ENCODE data around the gene NET1.
A peak's percentile ranks its signal among the peaks of the same experiment; 100 is the strongest.
"Not testable (repeated sequence)": the region's sequence is repeated elsewhere in the genome, so short reads cannot be mapped to it uniquely, and the experiment has no call there.

Gene NET1, protein sequence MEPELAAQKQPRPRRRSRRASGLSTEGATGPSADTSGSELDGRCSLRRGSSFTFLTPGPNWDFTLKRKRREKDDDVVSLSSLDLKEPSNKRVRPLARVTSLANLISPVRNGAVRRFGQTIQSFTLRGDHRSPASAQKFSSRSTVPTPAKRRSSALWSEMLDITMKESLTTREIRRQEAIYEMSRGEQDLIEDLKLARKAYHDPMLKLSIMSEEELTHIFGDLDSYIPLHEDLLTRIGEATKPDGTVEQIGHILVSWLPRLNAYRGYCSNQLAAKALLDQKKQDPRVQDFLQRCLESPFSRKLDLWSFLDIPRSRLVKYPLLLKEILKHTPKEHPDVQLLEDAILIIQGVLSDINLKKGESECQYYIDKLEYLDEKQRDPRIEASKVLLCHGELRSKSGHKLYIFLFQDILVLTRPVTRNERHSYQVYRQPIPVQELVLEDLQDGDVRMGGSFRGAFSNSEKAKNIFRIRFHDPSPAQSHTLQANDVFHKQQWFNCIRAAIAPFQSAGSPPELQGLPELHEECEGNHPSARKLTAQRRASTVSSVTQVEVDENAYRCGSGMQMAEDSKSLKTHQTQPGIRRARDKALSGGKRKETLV

DNA sequence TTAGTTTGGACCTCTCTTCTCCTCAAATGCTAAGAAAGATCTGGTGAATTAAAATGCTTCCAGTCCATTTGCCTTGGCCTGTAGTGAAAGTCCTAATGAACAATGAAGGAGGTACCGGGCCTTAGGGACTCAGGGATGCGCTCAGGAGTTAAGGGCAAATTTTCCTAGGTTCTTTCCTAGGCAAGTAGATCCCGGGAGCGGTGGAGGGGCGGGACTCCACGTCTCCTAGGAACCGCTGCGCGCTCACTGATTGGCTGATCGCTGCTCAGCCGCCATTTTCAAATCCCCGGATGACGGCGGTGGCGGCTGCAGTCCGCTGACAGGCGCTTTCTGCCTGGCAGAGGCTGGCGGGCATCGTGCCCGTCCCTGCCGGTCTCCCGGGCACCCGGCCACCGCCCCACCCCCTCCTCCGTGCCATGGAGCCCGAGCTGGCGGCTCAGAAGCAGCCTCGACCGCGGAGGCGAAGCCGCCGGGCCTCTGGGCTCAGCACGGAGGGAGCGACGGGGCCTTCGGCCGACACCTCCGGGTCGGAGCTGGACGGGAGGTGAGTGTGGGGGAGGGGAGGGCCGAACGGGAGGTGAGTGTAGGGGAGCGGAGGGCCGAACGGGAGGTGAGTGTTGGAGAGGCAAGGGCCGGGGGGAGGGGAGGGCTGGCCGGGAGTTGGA is at the start of gene NET1:
TSS of gene NET1 (plus strand) at position 281 of the 665 bp plus-strand sequence. CDS start at position 417, 136 bp downstream.
- peak; percentile 35 to 60 for DNase-seq

DNA sequence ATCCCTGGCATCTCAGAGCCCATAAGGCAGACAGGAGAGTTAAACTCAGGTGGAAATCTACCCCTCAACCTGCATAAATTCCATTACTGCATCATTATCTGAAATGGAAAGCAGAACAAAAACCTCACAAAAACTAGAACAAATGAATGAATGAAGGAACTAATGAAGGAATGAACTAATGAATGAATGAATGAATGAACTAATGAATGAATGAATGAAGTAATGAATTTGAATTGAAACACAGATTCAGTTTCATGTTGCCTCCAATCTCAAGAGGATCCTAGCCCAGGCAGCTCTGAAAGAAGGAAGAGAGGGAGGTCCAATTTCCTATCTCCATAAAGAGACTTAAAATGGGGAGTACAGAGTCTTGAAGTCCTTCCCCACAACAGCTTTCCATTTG is 49.5 kb upstream of the NET1 start:
- DNase-seq: no peak

DNA sequence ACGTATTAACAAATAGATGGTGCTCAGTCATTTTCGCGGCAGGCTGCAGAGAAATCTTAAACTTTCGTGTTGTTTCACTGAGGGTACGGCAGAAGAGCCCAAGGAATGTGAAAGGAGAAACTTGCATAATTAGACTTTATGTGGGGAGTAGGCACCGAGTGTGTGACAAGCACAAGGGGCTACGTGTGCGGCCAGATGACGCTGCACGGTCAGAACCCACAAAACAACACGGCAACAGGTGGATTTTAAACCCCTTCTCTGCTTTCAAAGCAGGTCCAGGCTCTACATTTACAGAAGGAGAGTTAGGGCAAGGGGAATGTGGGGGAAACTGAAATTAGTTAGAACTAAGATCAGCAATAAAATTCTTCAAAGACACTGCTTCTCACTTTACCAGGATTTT is 48.0 kb upstream of the NET1 start:
- DNase-seq: no peak

DNA sequence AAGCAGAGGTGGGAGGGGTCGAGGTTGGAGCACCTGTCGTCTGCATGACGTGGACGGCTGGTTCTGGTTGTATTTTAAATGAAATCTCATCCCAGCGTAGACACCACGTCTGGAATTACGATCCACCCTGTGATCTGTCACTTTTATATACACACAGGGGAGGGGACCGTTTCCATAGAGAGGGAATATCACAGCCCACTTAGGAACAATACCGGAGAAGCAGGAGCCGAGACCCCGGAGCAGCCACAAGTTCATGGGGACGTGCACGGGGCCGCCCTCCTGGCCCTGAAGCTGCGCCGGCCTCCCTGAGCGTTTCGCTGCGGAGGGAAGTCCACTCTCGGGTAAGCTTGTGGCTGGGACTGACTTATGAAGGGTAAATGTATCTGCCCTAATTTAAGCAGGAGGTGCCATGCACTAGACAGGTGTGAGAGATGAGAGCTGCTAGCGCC is 47.4 kb upstream of the NET1 start, which contains the start of gene UCN3:
TSS of gene UCN3 (plus strand) at position 77 of the 449 bp plus-strand sequence. CDS start 8,755 bp downstream, outside the sequence.
- DNase-seq: no peak

DNA sequence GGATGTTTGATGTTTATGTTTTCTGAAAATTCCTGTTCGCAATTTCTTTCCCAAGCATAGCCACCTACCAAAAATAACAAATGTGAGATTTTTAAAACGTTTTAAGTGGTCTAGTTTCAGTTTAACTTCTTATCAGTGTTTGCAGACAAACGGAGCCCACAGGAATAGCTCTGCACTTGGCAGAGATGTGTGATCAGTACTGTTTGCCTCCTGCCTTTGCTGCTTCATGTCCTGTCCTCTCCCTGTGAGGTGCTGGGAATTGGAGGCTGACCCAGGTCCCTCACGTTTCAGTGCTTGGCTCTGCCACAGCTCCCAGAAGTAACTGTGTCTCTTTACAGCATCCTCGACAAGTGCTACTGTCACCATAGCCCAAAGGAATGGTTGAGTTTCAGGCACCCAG is 46.4 kb upstream of the NET1 start:
- no peak for DNase-seq

DNA sequence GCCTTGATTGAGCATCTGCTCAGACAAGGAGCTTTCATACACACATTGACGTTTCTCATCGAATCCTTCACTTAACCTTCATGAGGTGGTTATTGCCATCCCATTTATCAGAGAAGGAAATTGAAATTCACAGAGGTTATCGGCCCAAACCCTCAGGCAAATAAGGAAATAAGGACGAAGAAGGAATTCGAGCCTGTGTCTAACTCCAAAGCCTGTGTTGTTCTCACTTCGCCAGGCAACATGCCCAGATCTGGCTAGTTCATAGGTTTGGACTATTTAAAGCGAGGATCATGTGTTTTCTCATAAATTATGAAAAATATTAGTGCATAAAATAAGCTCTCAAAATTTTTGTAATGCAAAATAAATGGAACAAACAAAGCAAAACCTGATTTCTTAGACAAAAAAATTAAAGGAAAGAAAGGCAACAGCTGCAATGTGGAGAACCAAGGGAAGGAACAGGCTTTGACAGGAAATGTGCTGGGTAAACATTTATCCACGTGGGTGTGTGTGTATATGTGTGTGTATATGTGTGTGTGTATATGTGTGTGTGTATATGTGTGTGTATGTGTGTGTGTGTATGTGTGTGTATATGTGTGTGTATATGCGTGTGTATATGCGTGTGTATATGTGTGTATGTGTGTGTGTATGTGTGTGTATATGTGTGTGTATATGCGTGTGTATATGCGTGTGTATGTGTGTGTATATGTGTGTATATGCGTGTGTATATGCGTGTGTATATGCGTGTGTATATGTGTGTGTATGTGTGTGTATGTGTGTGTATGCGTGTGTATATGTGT is 42.8 kb upstream of the NET1 start:
- DNase-seq: no peak

DNA sequence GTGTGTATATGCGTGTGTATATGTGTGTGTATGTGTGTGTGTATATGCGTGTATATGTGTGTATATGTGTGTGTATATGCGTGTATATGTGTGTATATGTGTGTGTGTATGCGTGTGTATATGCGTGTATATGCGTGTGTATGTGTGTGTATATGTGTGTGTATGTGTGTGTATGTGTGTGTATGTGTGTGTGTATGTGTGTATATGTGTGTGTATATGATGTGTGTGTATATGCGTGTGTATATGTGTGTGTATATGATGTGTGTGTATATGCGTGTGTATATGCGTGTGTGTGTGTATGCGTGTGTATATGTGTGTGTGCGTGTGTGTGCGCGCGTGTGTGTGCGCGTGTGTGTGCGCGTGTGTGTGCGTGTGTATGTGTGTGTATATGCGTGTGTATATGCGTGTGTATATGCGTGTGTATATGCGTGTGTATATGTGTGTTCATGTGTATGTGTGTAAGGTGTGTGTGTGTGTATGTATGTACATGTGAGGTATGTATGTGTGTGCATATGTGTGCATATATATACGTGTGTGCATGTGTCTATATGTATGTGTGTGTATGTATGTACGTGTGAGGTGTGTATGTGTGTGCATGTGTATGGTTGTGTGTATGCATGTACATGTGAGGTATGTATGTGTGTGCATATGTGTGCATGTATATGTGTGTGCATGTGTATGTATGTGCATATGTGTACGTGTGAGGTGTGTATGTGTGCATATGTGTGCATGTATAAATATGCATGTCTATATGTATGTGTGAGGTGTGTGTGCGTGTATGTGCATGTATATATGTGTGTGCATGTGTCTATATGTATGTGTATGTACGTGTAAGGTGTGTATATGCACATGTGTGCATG is 41.6 kb upstream of the NET1 start:
- DNase-seq: no peak

DNA sequence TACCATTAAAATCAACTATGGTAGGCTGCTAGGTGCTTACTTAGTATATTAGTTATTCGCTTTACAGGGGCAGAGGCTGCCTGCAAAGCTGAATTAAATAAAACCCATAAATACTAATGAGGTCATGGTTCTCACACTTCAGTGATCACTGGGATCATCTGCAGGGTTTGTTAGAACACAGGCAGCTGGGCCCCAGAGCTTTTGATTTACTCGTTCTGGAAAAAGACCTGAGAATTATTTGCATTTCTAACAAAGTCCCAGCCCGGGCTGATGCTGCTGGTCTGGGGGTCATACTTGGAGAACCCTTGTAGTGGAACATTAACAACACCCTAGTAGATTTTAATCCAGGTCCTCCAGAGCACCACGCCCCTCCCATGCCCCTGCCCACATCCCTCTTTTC is 39.0 kb upstream of the NET1 start:
- DNase-seq: no peak

DNA sequence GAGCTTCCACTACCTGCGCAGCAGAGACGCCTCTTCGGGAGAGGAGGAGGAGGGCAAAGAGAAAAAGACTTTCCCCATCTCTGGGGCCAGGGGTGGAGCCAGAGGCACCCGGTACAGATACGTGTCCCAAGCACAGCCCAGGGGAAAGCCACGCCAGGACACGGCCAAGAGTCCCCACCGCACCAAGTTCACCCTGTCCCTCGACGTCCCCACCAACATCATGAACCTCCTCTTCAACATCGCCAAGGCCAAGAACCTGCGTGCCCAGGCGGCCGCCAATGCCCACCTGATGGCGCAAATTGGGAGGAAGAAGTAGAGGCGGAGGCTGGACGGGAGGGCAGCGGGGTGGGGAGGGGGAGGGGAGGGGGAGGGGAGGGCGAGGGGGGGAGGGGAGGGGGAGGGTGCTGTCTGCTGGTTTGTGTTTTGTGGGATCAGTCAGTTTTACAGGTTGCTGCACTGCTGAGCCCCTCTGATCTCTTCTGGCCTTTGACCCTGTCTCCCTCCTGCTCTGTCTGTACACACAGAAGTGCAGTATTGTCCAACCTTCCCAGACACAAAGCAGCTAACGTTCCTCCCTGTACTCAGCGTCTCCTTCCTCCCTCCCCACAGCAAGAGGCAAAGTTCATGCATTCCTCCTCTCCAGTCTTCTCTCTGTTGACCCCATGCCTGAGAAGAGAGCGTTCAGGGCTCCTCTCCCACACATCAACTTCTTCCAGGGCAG is 38.3 kb upstream of the NET1 start:
- no peak for DNase-seq

DNA sequence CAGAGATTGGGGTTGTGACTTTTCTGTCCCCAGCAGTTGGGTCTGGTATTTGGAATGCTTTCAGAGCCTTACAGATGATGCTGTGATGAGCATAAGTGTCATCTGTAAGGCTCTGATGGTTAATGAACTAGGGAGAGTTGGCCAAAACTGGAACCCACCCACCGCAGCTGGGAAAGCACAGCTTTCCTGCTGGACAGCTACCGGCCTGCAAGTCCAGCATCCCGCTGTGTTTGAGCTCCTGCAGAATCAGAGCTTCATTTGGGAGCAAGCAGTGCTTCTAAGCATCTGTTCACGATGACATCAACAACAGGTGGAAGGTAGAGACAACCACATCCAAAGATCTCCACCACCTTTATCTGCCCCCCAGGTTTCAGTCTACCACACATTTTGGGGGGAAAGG is 35.9 kb upstream of the NET1 start:
- DNase-seq: no peak

DNA sequence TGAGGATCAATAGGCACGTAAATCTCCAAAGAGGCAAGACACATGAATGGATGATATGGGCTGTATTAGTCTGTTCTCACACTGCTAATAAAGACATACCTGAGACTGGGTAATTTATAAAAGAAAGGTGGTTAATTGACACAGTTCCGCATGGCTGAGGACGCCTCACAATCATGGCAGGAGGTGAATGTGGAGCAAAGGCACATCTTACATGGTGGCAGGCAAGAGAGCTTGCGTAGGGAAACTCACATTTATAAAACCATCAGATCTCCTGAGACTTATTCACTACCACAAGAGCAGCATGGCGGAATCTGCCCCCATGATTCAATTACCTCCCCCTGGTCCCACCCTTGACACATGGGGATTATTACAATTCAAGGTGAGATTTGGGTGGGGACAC is 33.2 kb upstream of the NET1 start:
- DNase-seq: not testable (repeated sequence)

DNA sequence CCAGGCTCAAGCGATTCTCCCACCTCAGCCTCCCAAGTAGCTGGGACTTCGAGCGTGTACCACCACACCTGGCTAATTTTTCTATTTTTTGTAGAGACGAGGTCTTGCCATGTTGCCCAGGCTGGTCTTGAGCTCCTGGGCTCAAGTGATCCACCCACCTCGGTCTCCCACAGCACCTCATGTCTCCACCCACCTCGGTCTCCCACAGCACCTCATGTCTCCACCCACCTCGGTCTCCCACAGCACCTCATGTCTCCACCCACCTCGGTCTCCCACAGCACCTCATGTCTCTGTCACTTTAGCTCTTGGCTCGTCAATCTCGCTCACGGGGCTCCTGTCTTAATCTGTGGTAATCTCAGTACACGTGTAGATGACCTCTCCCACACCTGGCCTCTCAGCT is 32.0 kb upstream of the NET1 start:
- DNase-seq: not testable (repeated sequence)

DNA sequence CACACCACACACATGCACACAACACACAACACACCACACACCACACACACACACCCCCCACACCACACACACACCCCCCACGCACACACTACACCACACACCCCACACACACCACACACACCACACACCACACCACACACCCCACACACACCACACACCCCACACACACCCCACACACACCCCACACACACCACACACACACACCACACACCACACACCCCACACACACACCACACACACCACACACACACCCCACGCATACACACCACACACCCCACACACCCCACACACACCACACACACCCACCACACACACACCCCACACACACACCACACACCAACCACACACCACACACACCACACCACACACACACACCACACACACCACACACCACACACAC is 31.2 kb upstream of the NET1 start:
- no peak for DNase-seq

DNA sequence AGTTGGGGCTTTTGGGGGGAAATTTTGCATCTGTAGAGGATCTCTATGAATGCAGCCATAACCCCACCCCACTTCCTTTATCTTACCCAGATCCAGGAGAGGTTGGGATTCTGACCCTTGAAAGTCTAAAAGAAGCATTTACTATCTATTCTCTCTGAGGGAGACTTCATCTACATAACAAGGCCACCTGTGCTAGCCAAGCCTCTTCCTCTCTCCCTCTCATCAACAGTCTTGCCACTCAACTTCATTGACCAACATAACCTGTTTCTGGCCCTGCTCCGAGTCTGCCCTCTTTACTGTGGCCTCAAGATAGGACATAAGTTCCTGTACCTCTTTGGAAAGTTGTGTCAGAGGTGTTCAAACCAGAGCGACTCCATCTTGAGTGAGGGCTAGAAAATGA is 27.1 kb upstream of the NET1 start:
- DNase-seq: no peak

DNA sequence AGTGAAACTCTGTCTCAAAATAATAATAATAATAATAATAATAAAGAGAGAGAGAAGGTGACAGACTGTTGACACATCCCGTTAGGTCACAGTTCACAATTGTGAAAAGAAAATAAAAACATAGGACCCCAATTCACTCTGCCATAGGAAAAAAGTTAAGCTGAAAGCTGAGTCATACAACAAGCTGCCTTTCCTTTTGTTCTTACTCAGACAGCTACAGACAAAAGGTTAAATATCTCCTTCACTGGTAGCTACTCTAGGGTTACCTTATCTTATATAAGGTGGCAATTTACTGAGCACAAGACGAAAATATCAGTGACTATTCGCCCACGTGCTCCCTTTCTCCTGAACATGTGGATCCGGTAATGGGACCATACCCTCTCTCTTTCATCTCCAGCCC is 25.2 kb upstream of the NET1 start:
- no peak for DNase-seq

DNA sequence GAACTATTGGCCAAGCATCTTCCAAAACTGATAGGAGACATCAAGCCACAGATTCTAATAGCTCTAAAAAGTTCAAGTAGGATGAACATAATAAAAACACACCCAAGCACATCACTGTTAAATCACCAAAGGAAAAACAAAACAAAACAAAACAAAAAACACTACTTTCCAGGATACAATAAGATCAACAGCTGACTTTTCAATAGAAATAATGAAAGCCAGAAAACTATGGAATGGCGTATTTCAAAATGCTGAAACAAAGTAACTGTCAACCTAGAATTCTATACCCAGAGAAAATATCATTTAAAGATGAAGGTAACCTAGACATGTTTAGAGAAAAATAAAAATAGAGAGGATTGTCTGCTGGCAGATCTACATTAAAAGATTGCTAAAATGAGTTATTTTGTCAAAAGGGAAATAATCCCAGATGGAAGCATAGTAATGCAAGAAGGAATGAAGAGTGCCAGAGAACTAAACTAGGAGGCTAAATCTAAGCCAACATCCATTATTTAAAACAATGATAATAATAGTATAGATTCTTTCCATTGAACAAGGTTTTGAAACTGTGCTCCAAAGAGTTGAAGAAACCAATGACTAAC is 21.7 kb upstream of the NET1 start:
- DNase-seq: no peak

DNA sequence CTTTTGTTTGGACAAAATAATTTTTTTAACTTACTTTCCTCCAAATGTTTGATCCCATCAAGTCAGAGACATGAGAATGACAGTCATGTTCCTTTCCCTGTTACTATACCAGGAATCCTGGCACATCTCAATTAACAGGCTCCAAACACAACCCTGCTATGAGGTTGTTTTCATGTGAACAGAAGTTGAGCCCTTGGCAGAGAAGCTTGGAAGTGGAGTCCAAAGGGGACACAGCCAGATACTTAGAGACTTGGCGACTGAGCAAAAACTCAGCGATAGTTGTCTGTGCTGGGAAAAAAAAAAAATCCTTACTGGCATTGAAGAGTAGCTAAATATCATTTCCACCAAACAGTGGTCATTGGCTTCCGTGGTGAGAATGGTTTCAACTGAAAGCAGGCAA is 20.6 kb upstream of the NET1 start:
- no peak for DNase-seq

DNA sequence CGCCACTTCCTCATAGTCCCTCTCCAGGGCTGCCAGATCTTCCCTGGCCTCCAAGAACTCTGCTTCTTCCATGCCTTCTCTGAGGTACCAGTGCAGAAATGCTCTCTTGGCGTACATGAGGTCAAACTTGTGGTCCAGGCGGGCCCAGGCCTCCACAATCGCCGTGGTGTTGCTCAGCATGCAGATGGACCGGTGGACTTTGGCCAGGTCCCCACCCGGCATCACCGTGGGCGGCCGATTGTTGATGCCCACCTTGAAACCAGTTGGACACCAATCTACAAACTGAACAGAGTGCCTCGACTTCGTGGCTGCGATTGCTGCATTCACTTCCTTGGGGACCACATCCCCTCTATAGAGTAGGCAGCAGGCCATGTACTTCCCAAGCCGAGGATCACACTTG is 18.8 kb upstream of the NET1 start:
- no peak for DNase-seq

DNA sequence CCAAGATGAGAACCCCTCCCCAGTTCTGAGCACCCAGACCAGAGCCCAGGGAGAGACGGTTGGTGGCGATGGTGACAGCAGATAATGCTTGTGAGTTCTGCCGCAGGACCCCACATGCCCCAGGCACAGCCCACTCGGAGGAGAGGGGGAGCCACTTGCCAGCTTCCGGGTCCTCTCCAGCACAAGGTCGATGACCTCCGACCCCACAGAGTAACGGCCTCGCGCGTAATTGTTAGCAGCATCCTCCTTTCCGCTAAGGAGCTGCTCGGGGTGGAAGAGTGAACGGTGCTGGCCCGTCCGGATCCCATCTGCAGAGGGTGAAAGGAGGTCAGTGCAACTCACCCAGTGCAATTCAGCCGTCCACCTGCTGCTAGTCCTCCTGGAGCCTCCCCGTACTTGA is 17.2 kb upstream of the NET1 start:
- no peak for DNase-seq

DNA sequence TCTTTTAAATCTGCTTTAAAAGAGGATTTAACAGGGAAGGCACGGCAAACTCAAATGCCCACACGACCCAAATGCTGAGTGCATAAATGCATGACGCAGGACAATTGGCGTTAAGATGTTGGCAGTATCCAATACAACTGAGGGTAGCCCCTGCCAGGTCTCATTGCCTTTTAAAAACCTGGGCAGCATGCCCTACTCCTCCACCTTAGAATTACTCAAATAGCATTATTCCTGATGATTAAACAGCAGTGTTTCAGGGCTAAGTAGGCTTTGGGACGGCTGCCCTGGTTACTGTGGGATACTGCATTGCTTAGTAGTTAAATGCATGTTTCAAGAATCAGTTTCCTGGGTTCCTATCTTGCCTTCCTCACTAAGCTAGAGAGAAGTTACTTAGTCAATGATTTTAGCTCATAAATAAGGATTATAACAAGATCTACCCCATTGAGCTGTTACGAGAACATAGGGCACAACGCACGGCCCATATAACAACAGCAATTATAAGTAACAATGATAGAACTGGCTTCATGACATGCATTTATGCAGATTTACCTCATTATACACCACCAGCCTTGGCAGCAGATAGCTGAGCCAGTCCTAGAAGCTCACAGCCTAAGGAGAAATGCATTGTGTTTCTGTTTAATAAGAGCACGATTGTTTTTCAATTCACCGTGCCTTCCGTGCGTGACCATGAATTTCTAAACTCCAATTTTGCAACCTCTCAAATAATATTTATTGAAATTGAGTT is 15.6 kb upstream of the NET1 start:
- no peak for DNase-seq

All from NCI-H1930 (cell line).